HepG2 (cell line): Measurements from ENCODE around the gene CBFA2T2. TPM values are rescaled to one million over a fixed set of nuclear protein-coding genes. Genes with fewer than 3 reads are reported as not detected.

Source experiments
- AKAP8 ChIP-seq: sonication (generic); formaldehyde crosslinking; IDR thresholded peaks from 2 replicates; pipeline ENCODE4 v1.5.1; 2020; ENCODE audit warnings: mild to moderate bottlenecking, missing genetic modification reagents
- DNMT1 ChIP-seq: sonication (generic); formaldehyde crosslinking; IDR thresholded peaks from 2 replicates; pipeline ENCODE4 v1.5.1; 2020; ENCODE audit warnings: mild to moderate bottlenecking, missing genetic modification reagents
- ELF1 ChIP-seq: sonication (generic); formaldehyde crosslinking; IDR thresholded peaks from 2 replicates; pipeline ENCODE4 v1.4.0; 2020; ENCODE audit warnings: missing genetic modification reagents
- KLF6 ChIP-seq: IDR thresholded peaks from 2 replicates; pipeline ENCODE4 v1.8.0; 2016; ENCODE audit warnings: missing biosample characterization, missing genetic modification reagents
- LRRFIP1 ChIP-seq: sonication (generic); formaldehyde crosslinking; conservative IDR thresholded peaks from 2 replicates; pipeline ENCODE4 v1.4.0; 2020; ENCODE audit warnings: missing genetic modification reagents
- RFXAP ChIP-seq: sonication (generic); formaldehyde crosslinking; IDR thresholded peaks from 2 replicates; pipeline ENCODE4 v1.4.0; 2020; ENCODE audit warnings: missing genetic modification reagents, borderline replicate concordance
- SMC3 ChIP-seq: IDR thresholded peaks from 2 replicates; pipeline ENCODE4 v1.6.1; 2011; ENCODE audit warnings: low read length, improper control_type of control experiment
- SNAPC4 ChIP-seq: sonication (generic); formaldehyde crosslinking; IDR thresholded peaks from 2 replicates; pipeline ENCODE4 v1.4.0; 2020; ENCODE audit warnings: mild to moderate bottlenecking, missing genetic modification reagents
- STAG1 ChIP-seq: sonication (generic); formaldehyde crosslinking; IDR thresholded peaks from 2 replicates; pipeline ENCODE4 v1.4.0; 2020; ENCODE audit warnings: missing genetic modification reagents
- ZBTB34 ChIP-seq: sonication (generic); formaldehyde crosslinking; IDR thresholded peaks from 2 replicates; pipeline ENCODE4 v1.8.0; 2022; ENCODE audit warnings: mild to moderate bottlenecking, missing genetic modification reagents
- ZBTB37 ChIP-seq: sonication (generic); formaldehyde crosslinking; IDR thresholded peaks from 2 replicates; pipeline ENCODE4 v1.4.0; 2020; ENCODE audit warnings: mild to moderate bottlenecking, missing genetic modification reagents
- ZNF362 ChIP-seq: sonication (generic); formaldehyde crosslinking; IDR thresholded peaks from 2 replicates; pipeline ENCODE4 v1.4.0; 2020; ENCODE audit warnings: missing genetic modification reagents, mild to moderate bottlenecking, borderline replicate concordance
- ZNF547 ChIP-seq: sonication (generic); formaldehyde crosslinking; IDR thresholded peaks from 2 replicates; pipeline ENCODE4 v1.5.1; 2020; ENCODE audit warnings: mild to moderate bottlenecking, missing genetic modification reagents
- ZNF572 ChIP-seq: sonication (generic); formaldehyde crosslinking; IDR thresholded peaks from 2 replicates; pipeline ENCODE4 v1.5.1; 2020; ENCODE audit warnings: mild to moderate bottlenecking, missing genetic modification reagents
- ZNF619 ChIP-seq: sonication (generic); formaldehyde crosslinking; IDR thresholded peaks from 2 replicates; pipeline ENCODE4 v1.4.0; 2020; ENCODE audit warnings: mild to moderate bottlenecking, missing genetic modification reagents
- ZNF772 ChIP-seq: sonication (generic); formaldehyde crosslinking; IDR thresholded peaks from 2 replicates; pipeline ENCODE4 v1.5.0; 2020; ENCODE audit warnings: mild to moderate bottlenecking, missing genetic modification reagents
- polyA plus RNA-seq, 8 experiments: library from polyadenylated mRNA; depleted of rRNA in 3 of 8; stranded (reverse) in 7 of 8; unstranded in 1 of 8; fragments of >200 nt; fragmentation: Illumina TruSeq in 4 of 8; extraction: Trizol in 4 of 8; gene quantifications; 2 replicates each; pipeline versions ENCODE4 v1.2.1 to v1.2.3, GENCODE V29; 2011 to 2016; ENCODE audit warnings: low read depth in 4 of 8, missing spikeins in 1 of 8, mixed read lengths in 1 of 8; ENCODE audit not compliant: insufficient read depth in 1 of 8
- total RNA-seq, 5 experiments: library from RNA; depleted of rRNA; stranded (reverse); fragments of >200 nt; fragmentation: Illumina TruSeq; extraction: Trizol; gene quantifications; 2 replicates each; pipeline ENCODE4 v1.2.3, GENCODE V29; 2016; ENCODE audit warnings: low read depth in 1 of 5

The CBFA2T2 gene
- total and polyA plus RNA-seq, 2 of the 13 experiments (the other 11 are each of a cell fraction or from before 2014, with no cell fraction given): 6.3 to 21.2 TPM

GRCh38 chr20:33667676-33668465 lies 178.0 kb downstream of the CBFA2T2 start (continued):
- TF ChIP-seq SNAPC4: no peak
- TF ChIP-seq RFXAP (CRISPR knock-in tag): no peak
- no peak for TF ChIP-seq KLF6 (CRISPR knock-in tag)
- TF ChIP-seq ZBTB37 (CRISPR knock-in tag): peak; percentile 92
- no peak for TF ChIP-seq ZNF619 (CRISPR knock-in tag)
- no peak; the same call in 1 of the 2 replicates for TF ChIP-seq AKAP8 (CRISPR knock-in tag)
- no peak for TF ChIP-seq DNMT1
- no peak for TF ChIP-seq ELF1 (CRISPR knock-in tag)
- no peak for TF ChIP-seq LRRFIP1 (CRISPR knock-in tag)
- TF ChIP-seq ZBTB34 (CRISPR knock-in tag): peak; percentile 99
- TF ChIP-seq ZNF572 (CRISPR knock-in tag): peak; percentile 83
- TF ChIP-seq ZNF547: peak; percentile 92
- peak; percentile 38; the same call in 1 of the 2 replicates for TF ChIP-seq SMC3
- TF ChIP-seq STAG1 (CRISPR knock-in tag): peak; percentile 93
- TF ChIP-seq ZNF772 (CRISPR knock-in tag): no peak
- TF ChIP-seq ZNF362 (CRISPR knock-in tag): no peak
